ENCODE results near the gene NLGN3.

DNA sequence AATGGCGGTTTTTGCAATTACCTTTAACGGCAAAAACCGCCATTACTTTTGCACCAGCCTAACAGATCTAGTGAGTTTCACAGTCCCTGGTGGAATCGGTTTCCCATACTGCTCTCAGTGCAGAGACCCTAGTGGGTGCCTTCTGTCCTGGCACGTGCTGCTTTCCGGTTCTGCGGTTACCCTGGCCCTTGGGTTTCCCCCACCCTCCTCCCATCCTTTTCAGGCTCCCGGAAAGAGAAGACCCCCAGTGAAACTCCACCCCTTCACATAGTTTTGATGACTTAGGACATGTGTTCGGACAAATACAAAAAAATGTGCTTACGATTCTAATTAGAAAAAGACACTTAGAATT is 36.9 kb downstream of the NLGN3 start:
- TF ChIP-seq, protein P1, sequence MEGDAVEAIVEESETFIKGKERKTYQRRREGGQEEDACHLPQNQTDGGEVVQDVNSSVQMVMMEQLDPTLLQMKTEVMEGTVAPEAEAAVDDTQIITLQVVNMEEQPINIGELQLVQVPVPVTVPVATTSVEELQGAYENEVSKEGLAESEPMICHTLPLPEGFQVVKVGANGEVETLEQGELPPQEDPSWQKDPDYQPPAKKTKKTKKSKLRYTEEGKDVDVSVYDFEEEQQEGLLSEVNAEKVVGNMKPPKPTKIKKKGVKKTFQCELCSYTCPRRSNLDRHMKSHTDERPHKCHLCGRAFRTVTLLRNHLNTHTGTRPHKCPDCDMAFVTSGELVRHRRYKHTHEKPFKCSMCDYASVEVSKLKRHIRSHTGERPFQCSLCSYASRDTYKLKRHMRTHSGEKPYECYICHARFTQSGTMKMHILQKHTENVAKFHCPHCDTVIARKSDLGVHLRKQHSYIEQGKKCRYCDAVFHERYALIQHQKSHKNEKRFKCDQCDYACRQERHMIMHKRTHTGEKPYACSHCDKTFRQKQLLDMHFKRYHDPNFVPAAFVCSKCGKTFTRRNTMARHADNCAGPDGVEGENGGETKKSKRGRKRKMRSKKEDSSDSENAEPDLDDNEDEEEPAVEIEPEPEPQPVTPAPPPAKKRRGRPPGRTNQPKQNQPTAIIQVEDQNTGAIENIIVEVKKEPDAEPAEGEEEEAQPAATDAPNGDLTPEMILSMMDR (IDR thresholded peaks at IDR 0.05): no peak
- TF ChIP-seq POLR2A (IDR thresholded peaks at IDR 0.05): no peak
